Mesenchymal stem cell (in vitro differentiated cells and primary cell): ENCODE results near the gene CAPN5.

Source experiments
- DNase-seq: peaks from one replicate; pipeline ENCODE4 v3.0.0-alpha.2; 2013
- H2AFZ ChIP-seq: one replicate; pipeline ENCODE4 v1.6.1; 2013; ENCODE audit warnings: low read depth, mild to moderate bottlenecking, control low read depth, inconsistent platforms, low read length, moderate library complexity
- H2AK5ac ChIP-seq: 2 replicates; pipeline ENCODE4 v1.6.1; 2013; ENCODE audit warnings: low read length, moderate library complexity, mild to moderate bottlenecking, inconsistent platforms; ENCODE audit not compliant: severe bottlenecking
- H2BK120ac ChIP-seq: one replicate; pipeline ENCODE4 v1.6.1; 2013; ENCODE audit warnings: low read depth, mild to moderate bottlenecking, inconsistent platforms, low read length, moderate library complexity
- H2BK12ac ChIP-seq, 2 experiments: one replicate each; pipeline ENCODE4 v1.6.1; 2013; ENCODE audit warnings: inconsistent platforms in 2 of 2, low read length in 2 of 2, mild to moderate bottlenecking in 2 of 2, moderate library complexity in 2 of 2, control low read depth in 1 of 2
- H2BK15ac ChIP-seq: one replicate; pipeline ENCODE4 v1.6.1; 2013; ENCODE audit warnings: mild to moderate bottlenecking, low read depth, inconsistent platforms; ENCODE audit not compliant: poor library complexity, severe bottlenecking
- H2BK5ac ChIP-seq: 2 replicates; pipeline ENCODE4 v1.6.1; 2013; ENCODE audit warnings: low read depth, mild to moderate bottlenecking, low read length, control low read depth, inconsistent platforms; ENCODE audit not compliant: poor library complexity, severe bottlenecking
- H3K14ac ChIP-seq, 2 experiments: one replicate each; pipeline ENCODE4 v1.6.1; 2013; ENCODE audit warnings: inconsistent platforms in 2 of 2, low read length in 2 of 2, control low read depth in 1 of 2, mild to moderate bottlenecking in 1 of 2, moderate library complexity in 1 of 2
- H3K18ac ChIP-seq, 2 experiments: one replicate each; pipeline ENCODE4 v1.6.1; 2013; ENCODE audit warnings: inconsistent platforms in 2 of 2, low read length in 2 of 2, control low read depth in 1 of 2, low read depth in 1 of 2, mild to moderate bottlenecking in 1 of 2
- H3K23ac ChIP-seq, 2 experiments: one replicate each; pipeline ENCODE4 v1.6.1; 2013; ENCODE audit warnings: inconsistent platforms in 2 of 2, low read length in 2 of 2, mild to moderate bottlenecking in 2 of 2, moderate library complexity in 2 of 2, control low read depth in 1 of 2
- H3K27ac ChIP-seq: 2 replicates; pipeline ENCODE4 v1.5.1; 2013; ENCODE audit warnings: mild to moderate bottlenecking, moderate library complexity, low read length, control low read depth, inconsistent platforms; ENCODE audit not compliant: poor library complexity, severe bottlenecking
- H3K27me3 ChIP-seq, 2 experiments: 2 replicates each; pipeline versions ENCODE4 v1.6.1 to v1.7.0; 2013; ENCODE audit warnings: low read length in 2 of 2, mild to moderate bottlenecking in 2 of 2, moderate library complexity in 2 of 2, control low read depth in 1 of 2, inconsistent platforms in 1 of 2; ENCODE audit not compliant: control insufficient read depth in 1 of 2, insufficient read depth in 1 of 2
- H3K36me3 ChIP-seq, 2 experiments: 2 replicates each; pipeline versions ENCODE4 v1.6.1 to v1.7.0; 2013; ENCODE audit warnings: low read length in 2 of 2, control low read depth in 1 of 2, inconsistent platforms in 1 of 2, low read depth in 1 of 2, mild to moderate bottlenecking in 1 of 2; ENCODE audit not compliant: insufficient read depth in 2 of 2, control insufficient read depth in 1 of 2
- H3K4ac ChIP-seq, 2 experiments: one replicate each; pipeline ENCODE4 v1.6.1; 2013; ENCODE audit warnings: inconsistent platforms in 2 of 2, low read length in 2 of 2, mild to moderate bottlenecking in 2 of 2, moderate library complexity in 2 of 2, control low read depth in 1 of 2, low read depth in 1 of 2
- H3K4me1 ChIP-seq: 2 replicates; pipeline ENCODE4 v1.6.1; 2013; ENCODE audit warnings: low read depth, low read length, control low read depth; ENCODE audit not compliant: control insufficient read depth, insufficient read depth
- H3K4me2 ChIP-seq: 2 replicates; pipeline ENCODE4 v1.6.1; 2013; ENCODE audit warnings: low read length, mild to moderate bottlenecking, inconsistent platforms; ENCODE audit not compliant: poor library complexity, severe bottlenecking
- H3K4me3 ChIP-seq, 2 experiments: 2 replicates each; pipeline versions ENCODE4 v1.5.1 to v1.7.0; 2013; ENCODE audit warnings: low read length in 2 of 2, mild to moderate bottlenecking in 2 of 2, control low read depth in 1 of 2, low read depth in 1 of 2; ENCODE audit not compliant: insufficient read depth in 1 of 2
- H3K79me1 ChIP-seq: replicated peaks from 2 replicates; pipeline ENCODE4 v1.6.1; 2013; ENCODE audit warnings: mild to moderate bottlenecking, control low read depth, low read length, inconsistent platforms; ENCODE audit not compliant: poor library complexity, severe bottlenecking
- H3K9ac ChIP-seq: 2 replicates; pipeline ENCODE4 v1.7.0; 2013; ENCODE audit warnings: mild to moderate bottlenecking, low read length, moderate library complexity
- H3K9me3 ChIP-seq: 2 replicates; pipeline ENCODE4 v1.7.0; 2013; ENCODE audit warnings: mild to moderate bottlenecking, low read length; ENCODE audit not compliant: control insufficient read depth
- H4K8ac ChIP-seq: one replicate; pipeline ENCODE4 v1.6.1; 2013; ENCODE audit warnings: inconsistent platforms, mild to moderate bottlenecking, low read length, moderate library complexity
- H4K91ac ChIP-seq: one replicate; pipeline ENCODE4 v1.6.1; 2013; ENCODE audit warnings: mild to moderate bottlenecking, low read length, inconsistent platforms
- WGBS: methylation state at CpG from one replicate; pipeline ENCODE4 v1.1.7; 2013; ENCODE audit warnings: mixed read lengths; 5-methylcytosine and 5-hydroxymethylcytosine counted together

CAPN5 gene

GRCh38 chr11:77086521-77087472 lies 20.0 kb downstream of the CAPN5 start:
- no peak overlapping the region for H3K27ac ChIP-seq
- no peak overlapping the region for H4K91ac ChIP-seq
- no peak overlapping the region for H2BK5ac ChIP-seq
- WGBS: 89% methylated on average over 20 of the region's 23 CpGs
- H2AK5ac ChIP-seq: no peak overlapping the region
- H3K14ac ChIP-seq: no peak overlapping the region
- H3K79me1 ChIP-seq: peaks cover 16% of the 10 kb centered on the region
- peaks cover 7% of the 10 kb centered on the region for H3K4me1 ChIP-seq
- no peak overlapping the region for H3K23ac ChIP-seq
- H4K8ac ChIP-seq: no peak overlapping the region
- H2BK120ac ChIP-seq: no peak overlapping the region
- H3K27me3 ChIP-seq: no peaks in the 10 kb centered on the region
- DNase-seq: no peak
- no peak overlapping the region for H3K4me2 ChIP-seq
- H3K9me3 ChIP-seq: no peaks in the 10 kb centered on the region
- no peak overlapping the region for H3K4me3 ChIP-seq
- H3K9ac ChIP-seq: no peak overlapping the region
- no peak overlapping the region for H2AFZ ChIP-seq
- no peak overlapping the region for H2BK12ac ChIP-seq
- H2BK15ac ChIP-seq: no peak overlapping the region
- H3K4ac ChIP-seq: no peak overlapping the region
- H3K36me3 ChIP-seq: peaks cover 32 to 56% of the 10 kb centered on the region in 2 experiments
- no peak overlapping the region for H3K18ac ChIP-seq

GRCh38 chr11:77087723-77088225 lies 21.0 kb downstream of the CAPN5 start:
- H2AK5ac ChIP-seq: no peak overlapping the region
- H3K14ac ChIP-seq: no peak overlapping the region
- no peak overlapping the region for H4K91ac ChIP-seq
- no peak overlapping the region for H3K4ac ChIP-seq
- no peaks in the 10 kb centered on the region for H3K27me3 ChIP-seq
- no peak overlapping the region for H2BK15ac ChIP-seq
- no peak overlapping the region for H2BK12ac ChIP-seq
- no peak overlapping the region for H2AFZ ChIP-seq
- peaks cover 7% of the 10 kb centered on the region for H3K4me1 ChIP-seq
- H3K79me1 ChIP-seq: peaks cover 10% of the 10 kb centered on the region
- no peak overlapping the region for H3K23ac ChIP-seq
- DNase-seq: no peak
- H2BK120ac ChIP-seq: no peak overlapping the region
- no peak overlapping the region for H3K27ac ChIP-seq
- no peak overlapping the region for H3K18ac ChIP-seq
- no peak overlapping the region for H2BK5ac ChIP-seq
- H3K9ac ChIP-seq: no peak overlapping the region
- no peak overlapping the region for H3K4me2 ChIP-seq
- H3K9me3 ChIP-seq: no peaks in the 10 kb centered on the region
- H4K8ac ChIP-seq: no peak overlapping the region
- 91% methylated on average over 9 of the region's 9 CpGs for WGBS
- no peak overlapping the region for H3K4me3 ChIP-seq
- H3K36me3 ChIP-seq: peaks cover 32 to 53% of the 10 kb centered on the region in 2 experiments

GRCh38 chr11:77088236-77089003 lies 21.6 kb downstream of the CAPN5 start:
- Histone ChIP-seq H2BK5ac (no peak overlapping the region), H3K4me1 (peaks cover under 1% of the 10 kb centered on the region), H3K27me3 (no peaks in the 10 kb centered on the region), H3K9ac (no peak overlapping the region), H3K9me3 (no peaks in the 10 kb centered on the region), H3K27ac (no peak overlapping the region), H3K4me2 (no peak overlapping the region), H3K14ac (no peak overlapping the region), H4K91ac (no peak overlapping the region), H3K4me3 (no peak overlapping the region), H2BK15ac (no peak overlapping the region), H2AFZ (no peak overlapping the region), H2BK12ac (no peak overlapping the region), H3K36me3 (peaks cover 32 to 58% of the 10 kb centered on the region in 2 experiments), H2BK120ac (no peak overlapping the region), H3K4ac (no peak overlapping the region), H4K8ac (no peak overlapping the region), H3K18ac (no peak overlapping the region), H2AK5ac (no peak overlapping the region), H3K79me1 (peaks cover 8% of the 10 kb centered on the region), H3K23ac (no peak overlapping the region)
- WGBS: 78% methylated on average over 9 of the region's 11 CpGs
- DNase-seq: no peak

- Histone ChIP-seq H3K79me1 (peaks cover 5% of the 10 kb centered on the region), H3K18ac (no peak overlapping the region), H3K36me3 (peaks cover 34 to 64% of the 10 kb centered on the region in 2 experiments), H3K23ac (no peak overlapping the region), H3K4me2 (no peak overlapping the region), H3K9me3 (no peaks in the 10 kb centered on the region), H3K27ac (no peak overlapping the region), H4K91ac (no peak overlapping the region), H2BK120ac (no peak overlapping the region), H3K4me3 (no peak overlapping the region), H2BK15ac (no peak overlapping the region), H3K4me1 (no peaks in the 10 kb centered on the region), H2AK5ac (no peak overlapping the region), H3K9ac (no peak overlapping the region), H3K27me3 (no peaks in the 10 kb centered on the region), H4K8ac (no peak overlapping the region), H2BK12ac (no peak overlapping the region), H2AFZ (no peak overlapping the region), H2BK5ac (no peak overlapping the region), H3K14ac (peak overlapping the region in 1 of 2 experiments; percentile 8), H3K4ac (no peak overlapping the region)
- 94% methylated on average over 3 of the region's 3 CpGs for WGBS
- no peak for DNase-seq
Measured at GRCh38 chr11:77089004-77089545, 22.3 kb downstream of the CAPN5 start.
